ENCODE results near the gene CAPN12.

CAPN12 gene

DNA sequence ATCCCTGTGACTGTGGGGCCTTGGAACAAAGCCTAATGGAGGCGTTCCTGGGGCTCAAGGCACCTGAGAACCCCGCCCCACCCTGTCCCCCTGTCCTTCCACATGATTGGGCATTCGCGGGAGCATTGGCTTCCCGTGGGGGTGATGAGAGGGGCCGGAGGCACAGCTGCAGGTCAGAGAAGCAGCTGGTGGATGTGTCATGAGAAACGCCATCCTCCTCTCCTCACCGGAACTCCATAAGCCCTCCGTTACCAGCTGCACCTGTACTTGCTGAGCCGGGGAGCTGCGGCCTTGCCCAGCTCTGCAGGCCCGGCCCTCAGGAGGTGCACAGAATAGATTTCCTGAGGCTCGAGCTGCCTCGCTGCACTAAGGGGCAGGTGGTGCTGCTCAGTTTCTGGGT lies 42.0 kb downstream of the CAPN12 start:
- no peak overlapping the region for H3K4me3 ChIP-seq (ENCODE audit: low read length)
- H3K36me3 ChIP-seq (replicated peaks; ENCODE audit: low read depth, low read length) = peaks cover 56% of the 10 kb centered on the region
- H3K9ac ChIP-seq (ENCODE audit: low read length) = no peak overlapping the region
- H4K20me1 ChIP-seq (ENCODE audit: insufficient read depth, low read length) = peaks cover 35% of the 10 kb centered on the region
- H3K9me3 ChIP-seq (ENCODE audit: insufficient read depth, low read length) = no peaks in the 10 kb centered on the region
- H3K79me2 ChIP-seq (ENCODE audit: low read length) = peaks cover 33% of the 10 kb centered on the region
- H2AFZ ChIP-seq (ENCODE audit: low read depth, low read length) = no peak overlapping the region
- H3K27ac ChIP-seq (ENCODE audit: low read length) = no peak overlapping the region
- no peaks in the 10 kb centered on the region for H3K27me3 ChIP-seq (ENCODE audit: low read depth, low read length)
- TF ChIP-seq EZH2phosphoT487 (IDR thresholded peaks at IDR 0.05; ENCODE audit: low read depth) = no peak
- TF ChIP-seq, protein P1, sequence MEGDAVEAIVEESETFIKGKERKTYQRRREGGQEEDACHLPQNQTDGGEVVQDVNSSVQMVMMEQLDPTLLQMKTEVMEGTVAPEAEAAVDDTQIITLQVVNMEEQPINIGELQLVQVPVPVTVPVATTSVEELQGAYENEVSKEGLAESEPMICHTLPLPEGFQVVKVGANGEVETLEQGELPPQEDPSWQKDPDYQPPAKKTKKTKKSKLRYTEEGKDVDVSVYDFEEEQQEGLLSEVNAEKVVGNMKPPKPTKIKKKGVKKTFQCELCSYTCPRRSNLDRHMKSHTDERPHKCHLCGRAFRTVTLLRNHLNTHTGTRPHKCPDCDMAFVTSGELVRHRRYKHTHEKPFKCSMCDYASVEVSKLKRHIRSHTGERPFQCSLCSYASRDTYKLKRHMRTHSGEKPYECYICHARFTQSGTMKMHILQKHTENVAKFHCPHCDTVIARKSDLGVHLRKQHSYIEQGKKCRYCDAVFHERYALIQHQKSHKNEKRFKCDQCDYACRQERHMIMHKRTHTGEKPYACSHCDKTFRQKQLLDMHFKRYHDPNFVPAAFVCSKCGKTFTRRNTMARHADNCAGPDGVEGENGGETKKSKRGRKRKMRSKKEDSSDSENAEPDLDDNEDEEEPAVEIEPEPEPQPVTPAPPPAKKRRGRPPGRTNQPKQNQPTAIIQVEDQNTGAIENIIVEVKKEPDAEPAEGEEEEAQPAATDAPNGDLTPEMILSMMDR (IDR thresholded peaks at IDR 0.05; ENCODE audit: low read depth, low read length) = no peak
- H3K4me2 ChIP-seq (ENCODE audit: low read length) = no peak overlapping the region
- peaks cover 6% of the 10 kb centered on the region; the same call in 1 of the 2 replicates for H3K4me1 ChIP-seq (ENCODE audit: low read length)

DNA sequence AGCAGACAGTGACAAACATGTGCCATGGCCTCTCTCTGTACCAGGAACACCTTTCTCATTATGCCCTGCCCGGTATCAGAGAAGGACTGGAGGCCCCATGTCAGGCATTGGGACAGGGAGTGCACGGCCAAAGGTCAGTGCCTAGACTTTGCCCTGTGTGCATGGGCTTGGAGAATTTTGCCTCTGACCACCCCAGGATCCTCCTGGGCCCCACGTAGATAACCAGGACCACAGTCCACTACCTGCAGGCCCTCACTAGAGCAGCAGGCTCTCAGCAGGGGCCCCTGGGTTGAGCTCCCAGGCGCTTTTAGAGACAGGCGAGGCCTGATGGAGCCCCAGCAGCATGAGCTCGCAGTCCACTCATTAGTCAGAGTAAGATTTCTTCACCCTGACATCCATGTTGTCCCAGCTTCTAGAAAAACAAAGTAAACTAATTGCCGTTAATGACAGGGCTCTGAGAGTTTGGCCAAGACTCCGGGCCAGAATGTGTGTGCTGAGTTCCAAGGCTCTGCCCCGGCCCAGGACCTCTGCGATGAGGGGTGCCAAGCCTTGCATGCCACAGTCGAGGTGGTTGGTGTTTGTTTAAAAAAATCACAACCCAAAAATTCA lies 42.7 kb downstream of the CAPN12 start:
- Histone ChIP-seq H2AFZ (ENCODE audit: low read depth, low read length) (no peak overlapping the region), H3K4me1 (ENCODE audit: low read length) (peaks cover 6% of the 10 kb centered on the region; the same call in 1 of the 2 replicates), H3K4me3 (ENCODE audit: low read length) (no peak overlapping the region), H3K9ac (ENCODE audit: low read length) (no peak overlapping the region), H3K36me3 (replicated peaks; ENCODE audit: low read depth, low read length) (peaks cover 54% of the 10 kb centered on the region), H3K9me3 (ENCODE audit: insufficient read depth, low read length) (no peaks in the 10 kb centered on the region), H3K27me3 (ENCODE audit: low read depth, low read length) (no peaks in the 10 kb centered on the region), H3K79me2 (ENCODE audit: low read length) (peaks cover 40% of the 10 kb centered on the region), H4K20me1 (ENCODE audit: insufficient read depth, low read length) (peaks cover 42% of the 10 kb centered on the region), H3K4me2 (ENCODE audit: low read length) (no peak overlapping the region), H3K27ac (ENCODE audit: low read length) (no peak overlapping the region)
- no peak for TF ChIP-seq EZH2phosphoT487 (IDR thresholded peaks at IDR 0.05; ENCODE audit: low read depth)
- TF ChIP-seq, protein P1 (IDR thresholded peaks at IDR 0.05; ENCODE audit: low read depth, low read length) = no peak

DNA sequence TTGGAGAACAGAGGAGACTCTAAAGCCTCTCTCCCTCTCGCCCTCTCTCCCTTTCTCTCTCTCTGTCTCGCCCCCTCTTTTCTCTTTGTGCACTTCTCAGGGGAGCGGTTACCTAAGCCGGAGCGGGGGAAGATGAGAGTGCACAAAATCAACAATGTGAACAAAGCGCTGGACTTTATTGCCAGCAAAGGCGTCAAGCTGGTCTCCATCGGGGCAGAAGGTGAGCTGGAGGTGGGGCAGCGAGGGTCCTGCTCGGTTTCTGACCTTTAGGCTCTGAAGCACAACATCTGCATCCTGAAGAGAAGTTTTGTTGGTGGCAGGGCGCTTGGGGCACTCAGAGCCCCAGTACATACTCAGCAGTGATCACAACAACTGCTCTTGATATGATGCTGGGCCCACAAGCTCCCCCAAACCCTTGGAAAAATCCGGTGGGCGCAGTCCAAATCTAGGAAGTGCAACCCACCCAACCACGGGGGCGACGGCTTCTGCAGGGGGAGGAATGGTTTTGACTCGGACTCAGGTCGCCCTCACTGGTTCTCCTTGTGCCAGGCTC lies 43.3 kb downstream of the CAPN12 start:
- Histone ChIP-seq H3K9ac (ENCODE audit: low read length) (no peak overlapping the region), H3K9me3 (ENCODE audit: insufficient read depth, low read length) (no peaks in the 10 kb centered on the region), H3K36me3 (replicated peaks; ENCODE audit: low read depth, low read length) (peaks cover 53% of the 10 kb centered on the region), H3K27ac (ENCODE audit: low read length) (no peak overlapping the region), H3K4me2 (ENCODE audit: low read length) (no peak overlapping the region), H4K20me1 (ENCODE audit: insufficient read depth, low read length) (peaks cover 47% of the 10 kb centered on the region), H3K4me1 (ENCODE audit: low read length) (peaks cover 6% of the 10 kb centered on the region; the same call in 1 of the 2 replicates), H3K4me3 (ENCODE audit: low read length) (no peak overlapping the region), H3K27me3 (ENCODE audit: low read depth, low read length) (no peaks in the 10 kb centered on the region), H2AFZ (ENCODE audit: low read depth, low read length) (no peak overlapping the region), H3K79me2 (ENCODE audit: low read length) (peaks cover 46% of the 10 kb centered on the region)
- TF ChIP-seq, protein P1 (IDR thresholded peaks at IDR 0.05; ENCODE audit: low read depth, low read length) = no peak
- TF ChIP-seq EZH2phosphoT487 (IDR thresholded peaks at IDR 0.05; ENCODE audit: low read depth) = no peak

DNA sequence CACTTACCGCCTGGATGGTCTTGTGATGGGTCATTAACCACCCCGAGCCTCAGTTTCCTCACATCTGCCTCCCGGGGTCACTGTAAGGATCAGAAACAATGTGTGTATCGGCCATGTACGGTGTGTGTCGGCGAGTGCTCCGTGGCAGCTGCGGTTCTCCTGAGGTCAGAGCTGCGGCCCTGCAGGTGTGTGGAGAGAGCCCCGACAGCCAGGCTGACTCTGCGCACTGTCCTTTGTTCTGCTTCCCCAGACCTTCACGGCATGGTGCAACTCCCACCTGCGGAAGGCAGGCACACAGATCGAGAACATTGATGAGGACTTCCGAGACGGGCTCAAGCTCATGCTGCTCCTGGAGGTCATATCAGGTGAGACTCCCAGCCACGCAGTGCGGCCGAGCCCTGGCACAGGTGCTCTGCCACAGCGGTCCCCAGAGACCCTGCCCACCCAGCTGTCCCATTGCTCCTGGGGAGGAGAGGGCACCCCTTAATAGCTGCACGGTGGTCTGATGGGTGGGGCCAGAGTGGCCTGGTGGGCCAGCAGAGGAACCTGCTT lies 43.8 kb downstream of the CAPN12 start:
- Histone ChIP-seq H4K20me1 (ENCODE audit: insufficient read depth, low read length) (peaks cover 53% of the 10 kb centered on the region), H3K27ac (ENCODE audit: low read length) (no peak overlapping the region), H3K4me2 (ENCODE audit: low read length) (no peak overlapping the region), H3K9ac (ENCODE audit: low read length) (no peak overlapping the region), H3K27me3 (ENCODE audit: low read depth, low read length) (no peaks in the 10 kb centered on the region), H3K4me3 (ENCODE audit: low read length) (no peak overlapping the region), H3K9me3 (ENCODE audit: insufficient read depth, low read length) (no peaks in the 10 kb centered on the region), H3K4me1 (ENCODE audit: low read length) (peaks cover 12% of the 10 kb centered on the region), H3K79me2 (ENCODE audit: low read length) (peaks cover 51% of the 10 kb centered on the region), H3K36me3 (replicated peaks; ENCODE audit: low read depth, low read length) (peaks cover 52% of the 10 kb centered on the region), H2AFZ (ENCODE audit: low read depth, low read length) (no peak overlapping the region)
- TF ChIP-seq EZH2phosphoT487 (IDR thresholded peaks at IDR 0.05; ENCODE audit: low read depth) = no peak
- TF ChIP-seq, protein P1 (IDR thresholded peaks at IDR 0.05; ENCODE audit: low read depth, low read length) = no peak
